GM19397 (cell line): Measurements from ENCODE around the gene ZBTB8B.
"Not testable (repeated sequence)": the region's sequence is repeated elsewhere in the genome, so short reads cannot be mapped to it uniquely, and the experiment has no call there.

Source experiments
- ATAC-seq: cut with Tn5 transposase; IDR thresholded peaks from one replicate; pipeline ENCODE4 v1.9.1; 2021; ENCODE audit warnings: mild to moderate bottlenecking, moderate library complexity; ENCODE audit not compliant: unreplicated experiment

The ZBTB8B gene

DNA sequence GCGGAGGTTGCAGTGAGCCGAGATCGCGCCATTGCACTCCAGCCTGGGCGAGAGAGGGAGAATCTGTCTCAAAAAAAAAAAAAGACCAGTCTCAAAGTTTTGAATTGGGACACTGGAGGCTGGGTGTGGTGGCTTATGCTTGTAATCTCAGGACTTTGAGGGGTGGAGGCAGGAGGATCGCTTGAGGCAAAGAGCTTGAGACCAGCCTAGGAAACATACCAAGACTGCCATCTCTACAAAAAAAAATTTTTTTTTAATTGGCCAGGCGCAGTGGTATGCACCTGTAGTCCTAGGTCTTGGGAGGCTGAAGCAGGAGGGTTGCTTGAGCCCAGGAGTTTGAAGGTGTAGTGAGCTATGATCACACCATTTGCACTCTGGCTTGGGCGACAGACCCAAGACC lies 3.9 kb downstream of the ZBTB8B start:
- no peak for ATAC-seq

GRCh38 chr1:32470431-32470830 lies 5.6 kb downstream of the ZBTB8B start:
- no peak for ATAC-seq

DNA sequence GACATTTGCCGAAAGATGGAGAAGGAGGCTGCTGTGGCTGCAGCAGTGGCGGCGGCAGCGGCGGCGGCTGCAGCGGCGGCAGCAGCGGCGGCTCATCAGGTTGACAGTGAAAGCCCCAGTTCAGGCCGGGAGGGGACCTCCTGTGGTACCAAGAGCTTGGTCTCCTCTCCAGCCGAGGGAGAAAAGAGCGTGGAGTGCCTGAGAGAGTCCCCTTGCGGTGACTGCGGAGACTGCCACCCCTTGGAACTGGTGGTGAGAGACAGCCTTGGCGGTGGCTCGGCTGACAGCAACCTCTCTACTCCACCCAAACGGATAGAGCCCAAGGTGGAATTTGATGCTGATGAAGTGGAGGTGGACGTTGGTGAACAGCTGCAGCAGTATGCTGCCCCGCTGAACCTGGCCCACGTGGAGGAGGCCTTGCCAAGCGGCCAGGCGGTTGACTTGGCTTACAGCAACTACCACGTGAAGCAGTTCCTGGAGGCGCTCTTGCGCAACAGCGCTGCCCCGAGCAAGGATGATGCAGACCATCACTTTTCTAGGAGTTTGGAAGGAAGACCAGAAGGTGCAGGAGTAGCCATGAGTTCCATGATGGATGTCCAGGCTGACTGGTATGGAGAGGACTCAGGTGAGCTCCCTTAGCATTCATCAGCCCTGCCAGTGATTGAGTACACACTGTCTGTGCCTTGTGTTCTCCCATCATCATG lies 6.3 kb downstream of the ZBTB8B start:
- no peak for ATAC-seq

DNA sequence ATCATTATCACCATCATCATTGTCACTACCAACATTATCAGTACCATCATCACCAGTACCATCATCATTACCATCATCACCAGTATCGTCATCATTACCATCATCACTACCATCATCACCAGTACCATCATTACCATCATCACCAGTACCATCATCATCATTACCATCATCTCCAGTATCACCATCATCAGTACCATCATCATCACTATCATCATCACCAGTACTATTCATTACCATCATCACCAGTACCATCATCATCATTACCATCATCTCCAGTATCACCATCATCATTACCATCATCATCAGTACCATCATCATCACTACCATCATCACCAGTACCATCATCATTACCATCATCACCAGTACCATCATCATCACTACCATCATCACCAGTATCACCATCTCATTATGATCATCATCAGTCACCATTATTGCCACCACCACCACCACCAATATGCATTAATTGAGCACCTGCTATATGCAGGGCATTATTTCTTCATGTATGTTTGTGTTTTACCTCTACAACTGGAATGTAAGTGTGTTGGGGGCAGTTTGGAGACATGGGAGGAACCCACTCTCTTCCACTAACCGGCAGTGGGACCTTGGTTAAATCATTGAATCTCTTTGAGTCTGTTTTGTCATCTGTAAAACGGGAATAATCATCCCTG lies 7.0 kb downstream of the ZBTB8B start:
- no peak for ATAC-seq

- not testable (repeated sequence) for ATAC-seq
Measured at GRCh38 chr1:32472966-32473365, 8.1 kb downstream of the ZBTB8B start.

- ATAC-seq: no peak
Measured at GRCh38 chr1:32474954-32475353, 10.1 kb downstream of the ZBTB8B start.

DNA sequence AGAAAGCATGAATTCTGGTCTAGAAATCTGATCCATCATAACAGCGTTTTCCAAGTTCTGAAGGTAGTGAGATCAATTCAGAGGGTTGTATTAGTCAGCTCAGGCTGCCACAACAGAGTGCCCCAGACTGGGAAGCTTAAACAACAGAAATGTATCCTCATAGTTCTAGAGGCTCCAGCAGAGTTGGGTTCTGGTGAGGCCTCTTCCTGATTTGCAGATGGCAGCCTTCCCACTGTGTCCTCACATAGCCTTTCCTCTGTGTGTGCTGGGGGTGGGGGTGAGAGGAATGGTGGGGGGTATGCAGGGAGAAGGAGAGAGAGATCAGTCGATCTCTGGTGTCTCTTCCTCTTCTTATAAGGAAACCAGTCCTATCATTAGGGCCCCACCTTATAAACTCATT lies 15.1 kb downstream of the ZBTB8B start:
- no peak for ATAC-seq

DNA sequence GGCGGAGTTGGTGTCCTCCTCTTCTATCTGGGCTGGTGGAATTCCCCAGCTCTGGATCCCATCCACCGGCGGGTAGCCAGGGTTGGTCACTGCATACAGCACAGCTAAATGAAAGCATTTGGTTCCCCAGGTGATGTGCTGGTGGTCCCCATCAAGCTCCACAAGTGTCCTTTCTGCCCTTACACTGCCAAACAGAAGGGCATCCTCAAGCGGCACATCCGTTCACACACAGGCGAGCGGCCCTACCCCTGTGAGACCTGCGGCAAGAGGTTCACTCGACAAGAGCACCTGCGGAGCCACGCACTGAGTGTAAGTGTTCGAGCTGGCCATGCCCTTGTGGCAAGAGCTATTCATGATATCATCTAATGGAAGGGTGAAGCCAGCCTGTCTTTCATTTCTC lies 15.9 kb downstream of the ZBTB8B start:
- ATAC-seq: no peak

- ATAC-seq: not testable (repeated sequence)
Measured at GRCh38 chr1:32481788-32482187, 16.9 kb downstream of the ZBTB8B start.

- ATAC-seq: no peak
Measured at GRCh38 chr1:32485554-32486255, 20.8 kb downstream of the ZBTB8B start.

DNA sequence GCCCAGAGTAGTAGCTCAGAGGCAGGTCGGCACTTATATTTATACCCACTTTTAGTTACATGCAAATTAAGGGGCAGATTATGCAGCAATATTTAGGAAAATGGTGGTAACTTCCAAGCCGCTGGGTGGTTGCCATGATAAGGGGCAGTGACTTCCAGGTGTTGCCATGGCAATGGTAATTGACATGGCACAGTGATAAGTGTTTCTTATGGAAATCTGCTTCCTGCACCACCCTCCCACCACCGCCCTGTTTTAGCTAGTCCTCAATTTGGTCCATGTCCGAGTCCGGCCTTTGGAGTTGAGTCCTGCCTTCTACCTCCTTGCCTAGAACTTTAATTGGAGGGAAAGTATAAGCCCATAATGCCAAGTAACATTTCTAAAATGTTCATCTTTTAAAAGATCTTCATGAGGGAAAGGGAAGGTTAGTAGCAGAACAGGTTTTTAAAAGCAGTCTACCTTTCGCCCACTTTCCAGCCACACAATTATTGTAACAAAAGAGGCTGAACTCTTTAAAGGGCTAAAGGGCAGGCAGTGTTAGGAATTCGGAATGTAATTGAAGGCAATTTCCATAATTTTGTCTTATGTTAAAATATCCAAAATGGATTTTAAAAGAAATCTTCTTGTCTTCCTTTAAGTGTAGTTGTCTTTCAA lies 21.7 kb downstream of the ZBTB8B start:
- ATAC-seq: no peak

DNA sequence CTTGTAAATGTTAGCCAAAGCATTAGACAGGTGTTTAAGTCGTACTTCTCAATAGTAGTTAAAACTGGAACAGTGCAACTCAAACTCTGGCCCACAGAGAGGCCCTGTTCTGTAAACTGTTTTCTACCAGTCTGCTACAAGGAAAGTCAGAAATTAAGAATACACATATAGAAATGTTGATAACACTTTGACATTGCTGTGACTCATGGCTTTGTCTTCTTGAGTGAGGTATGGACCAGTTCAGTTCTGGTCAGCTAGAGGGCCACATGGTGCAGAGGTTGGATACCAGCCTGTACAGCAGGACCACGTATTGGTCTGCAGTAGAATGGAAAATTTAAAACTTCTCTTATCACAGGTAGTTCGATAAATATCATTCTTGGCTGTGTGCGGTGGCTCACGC lies 22.3 kb downstream of the ZBTB8B start:
- no peak for ATAC-seq

DNA sequence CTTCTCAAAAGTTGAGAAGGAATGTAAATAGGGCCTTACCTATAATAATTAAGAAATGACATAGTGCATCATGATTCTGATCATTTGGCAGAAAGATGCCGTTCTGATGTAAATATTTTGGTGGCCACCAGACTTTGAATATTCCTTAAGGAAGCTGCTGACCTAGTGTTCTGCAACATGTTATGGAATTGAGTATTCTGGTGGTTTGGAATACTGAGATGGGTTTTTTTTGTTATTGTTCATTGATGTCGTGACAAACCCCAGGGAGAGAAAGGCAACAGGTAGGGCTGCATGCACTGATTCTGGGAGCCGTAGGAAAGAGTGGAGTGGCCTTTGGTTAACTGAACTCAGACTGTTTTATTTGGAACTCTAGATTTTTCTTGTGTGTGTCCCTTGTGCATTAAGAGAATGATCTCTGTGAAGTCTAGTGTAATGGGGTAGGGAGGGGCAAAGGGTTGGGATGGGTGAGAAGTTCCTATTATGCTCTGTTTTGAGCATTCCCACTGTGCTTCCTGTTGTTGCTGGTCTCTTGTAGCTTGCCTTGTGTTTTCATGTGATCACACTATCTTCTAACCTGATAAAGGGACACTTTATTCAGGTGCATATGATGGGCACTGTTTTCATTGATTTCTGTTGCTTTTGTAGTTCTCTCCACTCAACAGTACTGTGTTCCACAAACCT lies 25.0 kb downstream of the ZBTB8B start:
- ATAC-seq: no peak

GRCh38 chr1:32491386-32491785 lies 26.5 kb downstream of the ZBTB8B start:
- no peak for ATAC-seq

DNA sequence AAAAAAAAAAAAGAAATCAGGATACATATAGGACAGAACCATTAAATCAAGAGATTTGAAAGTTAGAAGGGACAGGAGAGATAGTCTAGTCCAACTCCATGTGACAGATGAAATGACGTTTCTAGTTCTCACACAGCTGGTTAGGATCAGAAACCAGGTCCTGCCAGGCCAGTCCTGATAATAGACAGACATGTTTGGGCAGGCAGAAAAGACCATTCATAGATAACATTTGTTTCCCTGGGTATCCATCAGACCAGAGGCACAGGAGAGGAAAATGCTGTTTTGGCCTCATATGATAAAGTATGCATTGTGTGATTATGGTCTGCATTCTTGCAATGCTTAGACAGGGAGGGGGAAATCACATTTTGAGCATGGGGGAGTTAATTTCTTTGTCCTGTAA lies 29.3 kb downstream of the ZBTB8B start:
- ATAC-seq: no peak

- ATAC-seq: no peak
Measured at GRCh38 chr1:32494711-32495337, 30.0 kb downstream of the ZBTB8B start.

GRCh38 chr1:32496127-32496526 lies 31.3 kb downstream of the ZBTB8B start:
- no peak for ATAC-seq

DNA sequence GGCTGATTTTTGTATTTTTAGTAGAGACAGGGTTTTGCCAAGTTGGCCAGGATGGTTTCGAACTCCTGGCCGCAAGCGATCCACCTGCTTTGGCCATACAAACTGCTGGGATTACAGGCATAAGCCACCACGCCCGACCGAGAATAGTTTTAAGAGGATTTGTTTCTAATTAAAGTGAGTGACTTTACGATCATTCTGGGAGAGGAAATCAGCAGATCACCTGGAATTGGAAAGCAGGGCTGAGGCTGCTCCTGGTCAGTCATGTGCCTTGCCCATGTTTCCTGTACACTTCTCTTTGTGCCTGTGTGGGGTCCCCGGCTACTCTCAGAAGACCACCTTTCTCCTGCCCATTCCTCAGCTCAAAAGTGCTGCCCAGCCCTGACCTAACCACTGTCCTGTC lies 33.9 kb downstream of the ZBTB8B start:
- no peak for ATAC-seq

GRCh38 chr1:32500387-32501209 lies 35.7 kb downstream of the ZBTB8B start:
- no peak for ATAC-seq

- no peak for ATAC-seq
Measured at GRCh38 chr1:32501865-32502264, 37.0 kb downstream of the ZBTB8B start.
